Stimulated activated CD4-positive, alpha-beta T cell treated with anti-CD3 and anti-CD28 coated beads, Interleukin-1b, Interleukin-23, amount 100 ng/mL, for 1 hour (primary cell): ENCODE results near the gene CIDEC.

Experiments used
- DNase-seq, 2 donors: peaks; one replicate each; pipeline ENCODE4 v3.0.0-alpha.2; 2020; ENCODE audit warnings: low read depth in 2 of 2

The CIDEC gene

GRCh38 chr3:9879830-9880549, at the start of gene CIDEC:
Gene CIDEC, minus strand, starts transcription at chr3:9880253. Its CDS starts 1,767 bp downstream, at chr3:9878486.
- no peak for DNase-seq

DNA sequence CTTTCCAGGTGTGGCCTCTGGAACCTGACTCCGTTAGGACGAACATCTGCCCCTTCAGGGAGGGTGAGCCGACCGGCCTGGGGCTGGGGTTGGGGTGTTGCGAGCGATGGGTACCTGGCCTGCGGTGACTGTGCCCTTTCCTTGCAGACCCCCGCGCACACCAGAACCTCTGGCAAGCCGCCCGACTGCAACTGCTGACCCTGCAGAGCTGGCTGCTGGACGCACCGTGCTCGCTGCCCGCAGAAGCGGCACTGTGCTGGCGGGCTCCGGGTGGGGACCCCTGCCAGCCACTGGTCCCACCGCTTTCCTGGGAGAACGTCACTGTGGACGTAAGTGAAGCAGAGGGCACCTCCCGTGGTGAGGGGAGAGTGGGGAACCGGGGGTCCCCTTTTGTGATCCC, 48.1 kb upstream of the CIDEC start:
- no peak for DNase-seq

- no peak for DNase-seq
These were observed 38.4 kb upstream of the CIDEC start for GRCh38 chr3:9918261-9919038.

DNA sequence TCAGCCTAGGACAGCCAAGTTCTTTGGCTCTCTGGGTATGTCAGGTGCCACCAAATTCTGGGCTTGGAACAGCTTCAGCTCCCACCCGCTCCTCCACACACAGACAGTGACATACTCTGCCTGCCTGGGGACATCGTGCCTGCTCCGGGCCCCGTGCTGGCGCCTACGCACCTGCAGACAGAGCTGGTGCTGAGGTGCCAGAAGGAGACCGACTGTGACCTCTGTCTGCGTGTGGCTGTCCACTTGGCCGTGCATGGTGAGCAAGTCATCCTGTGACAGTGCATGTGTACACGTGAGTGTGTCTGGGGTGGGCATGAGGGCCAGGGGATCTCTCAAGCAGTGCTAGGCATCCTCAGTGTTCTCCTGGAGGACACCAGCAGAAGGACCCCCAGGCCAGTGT, 37.8 kb upstream of the CIDEC start:
- no peak for DNase-seq

DNA sequence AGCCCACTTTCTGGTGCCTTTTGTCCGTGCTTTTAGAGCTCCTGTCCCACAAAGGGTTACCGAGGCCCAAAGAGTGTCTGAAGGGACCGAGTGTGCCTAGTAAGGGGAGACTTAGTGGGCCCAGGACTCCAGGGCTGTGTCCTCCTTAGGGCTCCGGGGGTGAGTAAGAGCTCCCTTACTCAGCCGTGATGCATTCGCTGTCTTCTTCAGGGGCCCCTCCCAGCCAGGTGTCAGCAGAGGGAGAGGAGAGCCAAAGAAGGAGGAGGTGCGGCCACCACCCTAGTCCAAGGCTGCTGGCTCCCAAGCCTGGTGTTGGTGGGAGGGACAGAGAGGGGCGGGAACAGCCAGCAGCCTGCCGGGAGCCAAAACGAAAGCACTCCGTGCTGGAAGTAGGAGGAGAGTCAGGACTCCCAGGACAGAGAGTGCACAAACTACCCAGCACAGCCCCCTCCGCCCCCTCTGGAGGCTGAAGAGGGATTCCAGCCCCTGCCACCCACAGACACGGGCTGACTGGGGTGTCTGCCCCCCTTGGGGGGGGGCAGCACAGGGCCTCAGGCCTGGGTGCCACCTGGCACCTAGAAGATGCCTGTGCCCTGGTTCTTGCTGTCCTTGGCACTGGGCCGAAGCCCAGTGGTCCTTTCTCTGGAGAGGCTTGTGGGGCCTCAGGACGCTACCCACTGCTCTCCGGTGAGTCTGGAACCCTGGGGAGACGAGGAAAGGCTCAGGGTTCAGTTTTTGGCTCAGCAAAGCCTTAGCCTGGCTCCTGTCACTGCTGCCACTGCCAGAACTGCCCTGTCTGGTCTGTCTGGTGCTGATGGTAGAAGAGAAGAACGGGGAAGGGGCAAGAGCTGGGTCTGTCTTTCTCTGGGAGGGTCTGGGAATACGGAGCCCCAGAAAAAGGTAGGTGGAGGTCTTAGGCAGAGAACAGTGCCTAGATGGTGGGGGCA, 37.0 kb upstream of the CIDEC start, which contains the start of gene IL17RC:
IL17RC (plus strand) TSS at position 365 of the 947 bp plus-strand sequence; CDS start at position 583, 218 bp downstream.
- no peak for DNase-seq

DNA sequence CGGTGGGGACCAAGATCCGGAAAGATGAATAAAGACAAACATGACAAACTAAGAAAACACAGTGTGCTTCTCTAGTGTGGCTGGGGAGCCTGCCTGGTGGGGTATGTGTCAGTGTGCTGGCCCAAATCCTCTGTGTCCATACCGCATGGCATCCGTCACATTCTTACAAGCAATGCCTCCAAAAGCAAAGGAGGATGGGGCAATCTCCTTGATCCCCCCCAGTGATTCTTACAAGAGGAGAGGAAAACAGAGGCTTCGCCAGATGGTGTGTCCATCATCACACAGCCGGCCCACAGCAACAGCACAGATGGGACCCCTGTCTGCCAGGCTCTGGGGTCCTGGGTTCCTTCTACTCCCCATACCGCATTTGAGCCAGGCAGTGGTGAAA, 36.3 kb upstream of the CIDEC start:
- no peak for DNase-seq

DNA sequence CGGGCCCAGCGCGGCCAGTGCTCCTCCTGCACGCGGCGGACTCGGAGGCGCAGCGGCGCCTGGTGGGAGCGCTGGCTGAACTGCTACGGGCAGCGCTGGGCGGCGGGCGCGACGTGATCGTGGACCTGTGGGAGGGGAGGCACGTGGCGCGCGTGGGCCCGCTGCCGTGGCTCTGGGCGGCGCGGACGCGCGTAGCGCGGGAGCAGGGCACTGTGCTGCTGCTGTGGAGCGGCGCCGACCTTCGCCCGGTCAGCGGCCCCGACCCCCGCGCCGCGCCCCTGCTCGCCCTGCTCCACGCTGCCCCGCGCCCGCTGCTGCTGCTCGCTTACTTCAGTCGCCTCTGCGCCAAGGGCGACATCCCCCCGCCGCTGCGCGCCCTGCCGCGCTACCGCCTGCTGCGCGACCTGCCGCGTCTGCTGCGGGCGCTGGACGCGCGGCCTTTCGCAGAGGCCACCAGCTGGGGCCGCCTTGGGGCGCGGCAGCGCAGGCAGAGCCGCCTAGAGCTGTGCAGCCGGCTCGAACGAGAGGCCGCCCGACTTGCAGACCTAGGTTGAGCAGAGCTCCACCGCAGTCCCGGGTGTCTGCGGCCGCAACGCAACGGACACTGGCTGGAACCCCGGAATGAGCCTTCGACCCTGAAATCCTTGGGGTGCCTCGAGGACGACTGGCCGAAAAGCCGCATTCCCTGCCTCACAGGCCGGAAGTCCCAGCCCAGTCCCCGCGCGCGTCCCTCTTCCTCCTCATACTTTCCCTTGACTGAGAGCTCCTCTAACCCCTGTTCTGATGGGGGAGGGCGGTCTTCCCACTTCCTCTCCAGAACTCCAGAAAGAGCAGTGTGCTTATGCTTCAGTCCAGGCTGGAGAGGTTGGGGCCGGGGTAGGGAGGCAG, 35.4 kb upstream of the CIDEC start:
- no peak for DNase-seq

GRCh38 chr3:9914559-9915253, 34.7 kb upstream of the CIDEC start:
- no peak for DNase-seq

DNA sequence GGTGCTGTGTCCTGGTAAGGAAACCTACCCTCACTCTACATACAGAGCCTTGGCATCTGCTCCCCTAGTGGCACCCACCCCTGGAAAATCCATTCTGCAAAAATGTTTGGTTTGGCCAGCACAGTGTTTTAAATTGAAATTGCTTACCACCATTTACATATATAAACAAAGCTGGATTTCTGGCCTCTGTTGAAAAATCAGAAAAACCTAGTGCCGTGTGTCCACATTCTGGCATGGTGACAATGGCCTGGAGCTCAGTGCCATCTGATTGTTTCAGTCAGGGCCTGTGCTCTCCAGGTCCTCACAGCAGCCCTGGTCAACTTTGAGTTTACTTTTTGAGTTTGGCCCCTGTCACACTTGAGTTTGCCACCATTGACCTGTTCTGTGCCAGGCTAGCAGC, 34.0 kb upstream of the CIDEC start:
- no peak for DNase-seq

- DNase-seq, result no peak
These were observed 33.5 kb upstream of the CIDEC start for GRCh38 chr3:9913601-9914000.

GRCh38 chr3:9912294-9912935, 32.4 kb upstream of the CIDEC start:
- DNase-seq, result no peak

DNA sequence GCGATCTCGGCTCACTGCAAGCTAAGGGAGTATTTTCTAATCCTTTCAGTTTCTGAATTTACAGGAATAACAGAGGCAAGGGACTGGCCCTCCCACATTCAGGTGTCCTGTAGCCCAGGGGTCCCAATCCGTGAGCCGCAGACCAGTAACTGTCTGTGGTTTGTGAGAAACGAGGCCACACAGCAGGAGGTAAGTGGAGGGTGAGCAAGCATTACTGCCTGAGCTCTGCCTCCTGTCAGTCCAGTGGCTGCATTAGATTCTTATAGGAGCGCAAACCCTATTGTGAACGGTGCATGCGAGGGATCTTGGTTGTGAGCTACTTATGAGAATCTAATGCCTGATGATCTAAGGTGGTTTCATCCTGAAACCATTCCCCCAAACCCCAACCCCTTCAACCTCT, 31.8 kb upstream of the CIDEC start:
- no peak for DNase-seq

DNA sequence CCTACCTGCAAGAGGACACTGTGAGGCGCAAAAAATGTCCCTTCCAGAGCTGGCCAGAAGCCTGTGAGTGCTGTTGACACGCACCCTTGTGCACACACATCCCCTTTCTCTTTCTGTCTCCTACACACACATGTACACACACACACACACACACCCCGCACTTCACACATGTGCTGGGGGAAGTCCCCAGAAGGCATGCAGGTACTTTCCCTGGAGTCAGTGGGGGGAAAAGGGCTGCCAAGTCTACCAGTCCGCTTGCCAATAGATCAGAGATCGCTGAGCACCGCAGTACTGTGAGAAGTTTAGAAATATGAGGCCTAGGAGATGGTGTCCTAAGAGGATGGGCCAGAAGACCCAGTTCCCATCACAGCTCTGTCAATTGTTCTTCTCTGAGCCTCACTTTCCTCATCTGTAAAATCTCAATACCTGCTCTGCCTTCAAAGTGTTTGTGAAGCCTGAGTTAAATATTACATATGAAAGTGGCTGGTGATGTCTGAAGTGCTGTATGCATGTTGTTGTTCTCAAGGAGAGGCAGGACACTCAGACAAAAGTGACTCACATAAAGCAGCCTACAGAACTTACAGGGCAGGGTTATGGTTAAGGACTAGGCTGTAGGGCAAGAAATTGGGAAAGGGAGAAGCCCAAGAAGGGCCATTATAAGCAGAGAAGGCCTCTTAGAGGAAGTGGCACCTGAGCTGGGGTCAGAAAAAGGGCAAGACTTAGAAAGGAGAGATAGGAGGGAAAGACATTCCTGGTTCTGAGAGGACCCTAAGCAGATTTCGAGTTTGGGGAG, 29.4 kb upstream of the CIDEC start:
- no peak for DNase-seq

DNA sequence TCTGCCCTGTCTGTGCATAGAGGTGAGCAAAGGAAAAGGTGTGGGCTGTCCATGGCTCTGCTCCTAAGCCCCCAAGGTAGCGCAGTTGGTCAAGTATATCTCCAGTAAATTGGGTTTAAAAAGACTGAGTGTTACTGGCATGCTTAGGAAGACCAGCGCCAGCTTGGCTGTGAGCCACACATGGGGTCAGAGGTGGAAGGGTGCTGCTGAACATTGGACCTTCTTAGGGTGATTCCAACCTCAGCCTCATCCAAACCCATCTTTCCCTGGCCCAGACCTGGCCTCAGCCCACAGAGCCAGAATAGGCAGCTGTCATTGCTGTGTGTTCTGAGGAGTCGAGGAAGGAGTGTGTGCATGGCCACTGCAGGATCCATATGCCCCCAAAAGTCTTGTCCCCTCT, 28.2 kb upstream of the CIDEC start:
- no peak for DNase-seq

DNA sequence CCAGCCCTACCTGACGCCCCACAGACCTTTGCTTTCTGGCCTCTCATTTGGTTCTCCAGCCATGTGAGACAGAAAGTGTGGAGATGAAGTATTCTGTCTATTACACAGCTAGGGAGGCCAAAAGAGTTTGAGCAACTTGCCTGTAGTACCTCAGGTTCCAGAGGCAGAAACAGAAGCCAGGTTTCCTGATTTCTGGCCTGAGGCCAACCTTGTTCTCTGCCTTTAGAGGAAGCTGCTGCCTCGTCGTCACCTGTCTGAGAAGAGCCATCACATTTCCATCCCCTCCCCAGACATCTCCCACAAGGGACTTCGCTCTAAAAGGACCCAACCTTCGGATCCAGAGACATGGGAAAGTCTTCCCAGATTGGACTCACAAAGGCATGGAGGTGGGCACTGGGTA, 26.4 kb upstream of the CIDEC start:
- no peak for DNase-seq

- DNase-seq, result no peak
These were observed 23.9 kb upstream of the CIDEC start for GRCh38 chr3:9903904-9904303.

GRCh38 chr3:9903238-9903624, 23.2 kb upstream of the CIDEC start:
- DNase-seq, result no peak

GRCh38 chr3:9902372-9903237, 22.6 kb upstream of the CIDEC start, which contains the start of gene IL17RE:
Gene IL17RE, plus strand, starts transcription at chr3:9902848. Its CDS starts 85 bp downstream, at chr3:9902933.
- DNase-seq, result no peak
